Small intestine (tissue), 7 donors: ENCODE measurements around the gene PARVA. TPM values are rescaled to one million over a fixed set of nuclear protein-coding genes. Genes with fewer than 3 reads are reported as not detected.

Experiments used
- DNase-seq, 2 donors: peaks; one replicate each; pipeline versions ENCODE4 v3.0.0 to v3.0.0-alpha.2; 2013
- FAIRE-seq: peaks from 2 replicates; lab custom pipeline; 2012; peaks lifted over from hg19 to GRCh38; lab: Jason Lieb, UNC
- H3K27ac ChIP-seq, 3 donors: one replicate each; pipeline ENCODE4 v1.5.1; 2013; ENCODE audit warnings: low read length in 2 of 3, mild to moderate bottlenecking in 2 of 3, control low read depth in 1 of 3, inconsistent platforms in 1 of 3, low read depth in 1 of 3, moderate library complexity in 1 of 3
- H3K27me3 ChIP-seq, 3 donors: one replicate each; pipeline ENCODE4 v1.6.1; 2013; ENCODE audit warnings: low read length in 3 of 3, inconsistent platforms in 1 of 3; ENCODE audit not compliant: control insufficient read depth in 3 of 3, insufficient read depth in 3 of 3
- H3K36me3 ChIP-seq, 3 donors: one replicate each; pipeline ENCODE4 v1.6.1; 2013; ENCODE audit warnings: low read length in 3 of 3, inconsistent platforms in 1 of 3, low read depth in 1 of 3, mild to moderate bottlenecking in 1 of 3, moderate library complexity in 1 of 3; ENCODE audit not compliant: control insufficient read depth in 3 of 3, insufficient read depth in 2 of 3
- H3K4me1 ChIP-seq, 3 donors: one replicate each; pipeline ENCODE4 v1.6.1; 2013; ENCODE audit warnings: low read length in 2 of 3, inconsistent platforms in 1 of 3, low read depth in 1 of 3, mild to moderate bottlenecking in 1 of 3, moderate library complexity in 1 of 3; ENCODE audit not compliant: control insufficient read depth in 3 of 3, insufficient read depth in 2 of 3
- H3K4me3 ChIP-seq, 3 donors: one replicate each; pipeline ENCODE4 v1.5.1; 2013; ENCODE audit warnings: low read length in 3 of 3, control low read depth in 1 of 3, inconsistent platforms in 1 of 3, low read depth in 1 of 3, mild to moderate bottlenecking in 1 of 3, moderate library complexity in 1 of 3
- H3K9me3 ChIP-seq, 2 donors: one replicate each; pipeline ENCODE4 v1.6.1; 2013; ENCODE audit warnings: low read depth in 1 of 2, low read length in 1 of 2; ENCODE audit not compliant: control insufficient read depth in 2 of 2, insufficient read depth in 1 of 2
- WGBS, 3 donors: extraction: QIAGEN DNeasy Blood & Tissue Kit; methylation state at CpG; one replicate each; pipeline ENCODE4 v1.1.7; 2013; 5-methylcytosine and 5-hydroxymethylcytosine counted together
- polyA plus RNA-seq, 4 donors: library from polyadenylated mRNA; stranded (reverse) in 3 of 4; unstranded in 1 of 4; fragments of 200-250 nt in 3 of 4; fragments of 120-200 nt in 1 of 4; gene quantifications; one replicate each; pipeline versions ENCODE4 v1.2.1 to v1.2.3, GENCODE V29; 2013
- donor health status: healthy with polysubstance abuse.
- donor health status: control.
- donor health status: control.
- donor health status: Bipolar disorder and iron deficiency.
- donor health status: healthy.

Gene PARVA
- polyA plus RNA-seq, 4 donors = 6.5 to 22.1 (median 14.7) TPM

DNA sequence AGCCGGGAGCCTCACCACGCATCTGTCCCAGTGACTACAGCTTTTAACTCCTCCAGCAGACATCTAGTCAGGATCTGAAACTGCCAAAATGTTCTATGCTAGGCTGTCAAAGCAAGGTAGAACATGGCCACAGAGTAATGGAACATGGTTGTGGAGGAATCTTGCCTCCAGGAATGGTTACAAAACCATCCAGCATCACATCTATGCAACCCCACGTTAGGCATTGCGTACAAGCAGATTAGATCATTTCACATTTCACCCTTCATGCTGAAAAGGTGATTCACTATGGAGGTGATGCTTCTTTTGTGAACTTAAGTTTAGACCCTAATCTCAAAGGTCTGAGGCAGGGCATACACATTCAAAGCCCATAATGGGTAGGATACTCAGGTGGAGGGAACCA, 103.0 kb downstream of the PARVA start:
- Histone ChIP-seq H3K27ac (no peak overlapping the region), H3K4me1 (no peaks in the 10 kb centered on the region), H3K9me3 (no peaks in the 10 kb centered on the region), H3K4me3 (no peak overlapping the region), H3K36me3 (peaks cover 0 to 39% (median 4%) of the 10 kb centered on the region in 3 donors), H3K27me3 (no peaks in the 10 kb centered on the region)
- DNase-seq (no peak), FAIRE-seq (no peak)
- 89 to 93% (median 91%) methylated on average over 4 of the region's 4 CpGs for WGBS, 3 donors

DNA sequence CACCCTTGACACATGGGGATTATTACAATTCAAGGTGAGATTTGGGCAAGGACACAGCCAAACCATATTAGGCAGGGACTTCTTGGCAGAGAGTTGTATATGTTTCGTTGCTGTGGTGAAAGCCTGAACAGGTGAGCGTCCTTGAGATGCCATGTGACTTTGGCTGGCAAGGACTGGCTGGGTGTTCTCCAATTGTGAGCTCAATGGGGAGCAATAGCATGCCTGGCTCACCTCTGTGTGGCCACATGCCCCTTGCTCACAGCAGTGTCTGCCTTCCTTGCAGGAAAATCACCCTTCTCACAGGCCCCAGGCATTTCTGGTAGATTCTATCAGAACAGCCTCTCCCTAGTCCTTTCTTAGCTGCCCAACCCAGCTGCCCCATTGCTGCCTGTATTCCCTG, 105.5 kb downstream of the PARVA start:
- 63 to 85% (median 71%) methylated on average over 2 of the region's 2 CpGs for WGBS, 3 donors
- Histone ChIP-seq H3K9me3 (no peaks in the 10 kb centered on the region), H3K4me1 (no peaks in the 10 kb centered on the region), H3K27me3 (no peaks in the 10 kb centered on the region), H3K27ac (no peak overlapping the region), H3K4me3 (no peak overlapping the region), H3K36me3 (peaks cover 0 to 25% (median 0%) of the 10 kb centered on the region in 3 donors)
- no peak for DNase-seq
- FAIRE-seq = no peak

- DNase-seq = no peak
- no peaks in the 10 kb centered on the region for H3K27me3 ChIP-seq
- WGBS, 3 donors = 75 to 87% (median 86%) methylated on average over 5 of the region's 5 CpGs
Measured at GRCh38 chr11:12483604-12484003, 106.2 kb downstream of the PARVA start.

GRCh38 chr11:12485328-12485727, 108.0 kb downstream of the PARVA start:
- FAIRE-seq (no peak), DNase-seq (no peak)
- peaks cover 0 to 11% of the 10 kb centered on the region in 2 donors for H3K9me3 ChIP-seq
- H3K36me3 ChIP-seq = peaks cover 0 to 15% (median 0%) of the 10 kb centered on the region in 3 donors
- no peaks in the 10 kb centered on the region for H3K4me1 ChIP-seq
- H3K27me3 ChIP-seq = no peaks in the 10 kb centered on the region
- 64 to 91% (median 76%) methylated on average over 1 of the region's 1 CpG for WGBS, 3 donors
- H3K4me3 ChIP-seq = no peak overlapping the region
- H3K27ac ChIP-seq = no peak overlapping the region

More at GRCh38 chr11:12483604-12484003, 106.2 kb downstream of the PARVA start:
- Histone ChIP-seq H3K27ac (no peak overlapping the region), H3K9me3 (peaks cover 0 to under 1% of the 10 kb centered on the region in 2 donors), H3K36me3 (peaks cover 0 to 23% (median 0%) of the 10 kb centered on the region in 3 donors), H3K4me1 (no peaks in the 10 kb centered on the region), H3K4me3 (no peak overlapping the region)
- FAIRE-seq = no peak

DNA sequence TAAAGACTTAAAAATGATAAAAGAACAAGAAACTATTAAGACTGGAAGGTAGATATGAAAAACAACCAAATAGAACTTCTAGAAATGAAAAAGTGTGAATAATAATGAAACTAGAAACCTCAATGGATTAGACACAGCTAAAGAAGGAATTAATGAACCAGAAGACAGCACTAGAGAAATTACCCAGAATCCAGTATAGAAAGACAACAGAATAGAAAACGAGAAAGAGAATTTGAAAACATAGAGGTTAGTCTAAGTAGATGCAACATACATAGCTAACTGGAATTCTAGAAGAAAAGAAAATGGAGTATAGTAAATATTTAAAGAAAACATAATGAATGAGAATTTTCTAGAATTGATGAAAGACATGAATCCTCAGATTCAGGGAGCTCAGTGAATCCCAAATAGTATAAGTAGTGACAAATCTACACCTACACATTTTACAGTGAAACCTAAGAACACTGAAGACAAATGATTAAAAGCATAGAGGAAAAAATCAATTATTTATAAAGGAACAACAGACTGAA, 111.9 kb downstream of the PARVA start:
- no peak overlapping the region for H3K27ac ChIP-seq
- DNase-seq (no peak), FAIRE-seq (no peak)
- H3K4me3 ChIP-seq = no peak overlapping the region
- H3K27me3 ChIP-seq = no peaks in the 10 kb centered on the region
- no peaks in the 10 kb centered on the region for H3K4me1 ChIP-seq
- WGBS, 3 donors = 85 to 100% (median 93%) methylated on average over 1 of the region's 1 CpG
- peaks cover 0 to 17% of the 10 kb centered on the region in 2 donors for H3K9me3 ChIP-seq
- H3K36me3 ChIP-seq = no peaks in the 10 kb centered on the region

GRCh38 chr11:12494699-12495098, 117.3 kb downstream of the PARVA start:
- Histone ChIP-seq H3K9me3 (peaks cover 0 to 12% of the 10 kb centered on the region in 2 donors), H3K27ac (no peak overlapping the region), H3K4me3 (no peak overlapping the region), H3K36me3 (peaks cover 0 to 14% (median 3%) of the 10 kb centered on the region in 3 donors), H3K27me3 (no peaks in the 10 kb centered on the region), H3K4me1 (no peaks in the 10 kb centered on the region)
- FAIRE-seq (no peak), DNase-seq (no peak)

- Histone ChIP-seq H3K36me3 (peaks cover 0 to 17% (median 3%) of the 10 kb centered on the region in 3 donors), H3K4me3 (no peak overlapping the region), H3K4me1 (no peaks in the 10 kb centered on the region), H3K9me3 (peaks cover 0 to 6% of the 10 kb centered on the region in 2 donors), H3K27ac (no peak overlapping the region), H3K27me3 (no peaks in the 10 kb centered on the region)
- FAIRE-seq (no peak), DNase-seq (no peak)
- 76 to 92% (median 87%) methylated on average over 6 of the region's 6 CpGs for WGBS, 3 donors
Measured at GRCh38 chr11:12496181-12497025, 119.0 kb downstream of the PARVA start.

DNA sequence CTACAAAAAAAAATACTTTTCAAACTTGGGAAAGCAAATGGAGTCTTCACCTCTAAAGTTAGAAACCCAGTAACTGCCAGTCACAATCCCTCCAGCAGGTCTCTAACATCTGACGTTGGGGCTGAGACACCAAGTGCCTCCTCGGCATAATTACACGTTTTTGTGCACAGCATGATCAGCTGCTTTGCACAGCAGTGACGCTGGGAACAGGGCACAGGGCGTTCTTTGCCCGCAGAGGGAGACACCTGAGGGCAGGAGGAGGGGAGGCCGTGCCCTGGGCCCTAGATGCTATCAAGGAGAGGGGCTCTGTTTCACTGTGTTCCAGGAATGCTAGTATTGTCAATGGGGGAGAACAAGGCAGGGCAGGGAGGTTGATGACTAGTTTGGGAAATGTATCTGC, 120.1 kb downstream of the PARVA start:
- peaks cover 0 to 17% (median 3%) of the 10 kb centered on the region in 3 donors for H3K36me3 ChIP-seq
- no peaks in the 10 kb centered on the region for H3K4me1 ChIP-seq
- 80 to 90% (median 84%) methylated on average over 7 of the region's 7 CpGs for WGBS, 3 donors
- FAIRE-seq (no peak), DNase-seq (no peak)
- H3K27ac ChIP-seq = no peak overlapping the region
- peaks cover 0 to 6% of the 10 kb centered on the region in 2 donors for H3K9me3 ChIP-seq
- H3K27me3 ChIP-seq = no peaks in the 10 kb centered on the region
- H3K4me3 ChIP-seq = no peak overlapping the region
